ENCODE results near the gene LRRN2. TPM values are rescaled to one million over a fixed set of nuclear protein-coding genes. Genes with fewer than 3 reads are reported as not detected.
"Not testable (repeated sequence)": the region's sequence is repeated elsewhere in the genome, so short reads cannot be mapped to it uniquely, and the experiment has no call there.

Gene LRRN2
- total RNA-seq, 1 donor from 2014 or later, result 0.15 TPM

DNA sequence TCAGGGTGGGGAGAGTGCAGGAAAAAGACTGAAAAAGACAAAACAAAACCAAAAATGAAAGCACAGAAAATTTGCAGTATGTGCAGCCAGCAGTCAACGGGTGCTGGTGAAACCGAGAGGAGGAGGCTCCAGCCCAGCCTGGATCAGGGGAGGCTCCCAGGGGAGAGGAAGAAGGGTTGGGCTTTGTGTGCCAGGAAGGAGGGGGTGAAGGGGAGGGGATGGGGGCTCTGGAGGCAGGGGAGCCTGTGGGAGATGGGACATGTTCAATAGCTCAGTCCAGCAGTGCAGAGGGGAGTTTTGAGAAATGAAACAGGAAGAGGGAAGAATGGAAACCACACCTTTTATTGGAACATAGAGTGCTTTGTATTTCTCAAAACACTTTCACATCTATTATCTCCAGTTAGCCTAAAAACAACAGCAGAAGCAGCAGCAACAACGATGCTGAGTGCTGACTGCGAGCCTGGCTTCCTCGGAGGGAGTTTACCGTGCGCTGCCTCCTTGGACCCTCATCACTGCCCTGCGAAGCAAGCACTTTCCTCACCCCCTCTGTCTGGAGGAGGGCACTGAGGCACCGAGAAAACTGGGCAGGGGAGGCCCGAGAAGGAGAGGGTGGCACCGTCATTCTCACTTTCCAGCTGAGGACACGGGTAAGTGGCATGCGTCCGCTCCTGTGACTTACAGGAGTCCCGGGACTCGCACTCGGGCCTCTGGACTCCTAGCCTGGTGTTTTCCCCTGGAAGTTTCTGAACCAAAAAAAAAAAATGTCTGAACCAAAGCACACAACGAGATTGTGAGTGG lies 106.5 kb downstream of the LRRN2 start:
- ATAC-seq, result no peak
- no peak for DNase-seq (ENCODE audit: low spot score)

DNA sequence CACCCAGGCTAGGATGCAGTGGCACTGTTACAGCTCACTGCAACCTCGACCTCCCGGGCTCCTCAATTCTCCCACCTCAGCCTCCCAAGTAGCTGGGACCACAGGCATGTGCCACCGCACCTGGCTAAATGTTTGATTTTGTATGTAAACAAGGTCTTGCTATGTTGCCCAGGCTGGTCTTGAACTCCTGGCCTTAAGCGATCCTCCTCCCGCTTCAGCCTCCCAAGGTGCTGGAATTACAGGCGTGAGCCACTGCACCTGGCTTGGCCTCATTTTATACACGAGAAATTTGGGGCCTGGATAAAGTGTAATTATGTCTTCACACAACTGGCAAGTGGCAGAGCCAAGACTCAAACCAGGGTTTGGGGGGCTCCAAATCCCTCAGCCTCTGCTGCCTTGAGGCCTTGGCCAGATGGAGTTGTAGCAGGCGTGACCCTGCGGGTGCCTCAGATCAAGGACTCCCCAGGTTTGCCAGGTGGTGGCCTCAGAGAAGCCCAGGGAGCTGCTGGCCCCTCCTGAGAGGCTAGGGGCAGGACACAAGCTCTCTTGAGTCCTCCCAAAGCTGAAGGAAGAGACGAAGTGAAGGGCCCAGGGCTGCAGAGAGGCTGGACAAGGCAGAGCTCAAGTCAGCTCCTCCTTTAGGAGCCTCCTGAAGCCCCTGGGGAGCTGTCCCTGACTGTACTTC lies 107.6 kb downstream of the LRRN2 start:
- no peak for ATAC-seq
- DNase-seq (ENCODE audit: low spot score), result no peak

DNA sequence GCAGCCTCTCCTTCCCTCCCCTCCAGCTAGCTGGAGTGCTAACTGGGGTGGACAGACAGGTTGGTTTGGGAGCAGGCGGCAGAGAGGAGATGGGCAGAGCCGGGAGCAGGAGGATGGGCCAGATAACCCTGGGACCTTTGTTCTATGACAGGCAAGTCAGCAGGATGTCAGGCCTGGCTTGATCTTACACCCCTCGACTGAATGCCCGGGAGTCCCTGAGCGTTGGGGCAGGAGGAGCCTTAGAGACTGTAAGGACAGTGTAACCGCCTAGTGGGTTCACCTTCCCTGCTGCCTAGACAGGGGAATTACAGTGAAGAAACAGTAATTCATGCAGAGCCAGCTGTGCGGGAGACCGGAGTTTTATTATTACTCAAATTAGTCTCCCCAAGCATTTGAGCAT lies 109.1 kb downstream of the LRRN2 start:
- DNase-seq (ENCODE audit: low spot score), result no peak
- ATAC-seq, result no peak

DNA sequence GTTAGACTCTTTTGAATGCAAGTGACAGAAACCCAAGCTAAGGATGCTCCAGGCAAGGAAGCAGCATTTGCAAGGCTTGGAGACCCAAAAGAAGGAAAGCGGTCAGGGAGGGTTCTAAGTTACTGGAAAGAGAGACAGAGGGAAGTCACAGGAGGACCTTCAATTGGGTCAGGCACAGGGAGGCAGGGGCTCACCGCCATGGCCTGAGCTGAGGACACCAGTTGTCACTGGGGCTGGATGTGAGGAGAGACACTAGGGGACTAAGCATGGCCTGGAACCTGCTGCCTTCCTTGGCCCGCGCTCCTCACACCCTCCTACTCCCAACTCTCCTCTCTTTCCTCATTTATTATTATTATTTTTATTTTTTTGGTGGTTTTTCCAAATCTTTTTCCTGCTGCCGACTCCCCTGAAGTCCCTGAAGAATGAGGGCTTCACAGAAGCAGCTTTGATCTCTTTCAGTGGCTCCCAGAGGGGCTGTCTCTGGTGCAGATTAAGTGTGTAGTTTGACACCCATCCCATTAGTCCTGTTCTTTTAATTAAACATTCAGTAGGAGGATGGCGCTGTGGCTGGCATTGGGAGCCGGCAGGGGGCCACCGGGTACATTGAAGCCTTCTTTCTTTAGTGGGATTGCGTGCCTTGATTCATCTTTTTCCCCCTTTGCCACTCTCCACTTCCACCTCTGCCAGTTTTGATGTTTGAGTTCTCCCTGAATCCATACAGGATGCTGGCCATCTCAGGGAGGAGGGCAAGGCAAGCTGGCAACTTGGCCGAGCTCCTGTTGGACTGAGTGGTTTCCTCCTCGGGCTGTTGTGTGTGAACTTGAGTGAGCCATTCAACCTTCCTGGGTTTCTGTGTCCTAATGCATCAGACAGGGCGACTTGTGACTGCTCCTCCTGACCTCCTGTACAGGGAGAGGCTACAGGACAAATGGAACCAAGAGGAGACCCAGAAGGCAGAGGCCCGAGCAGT lies 110.0 kb downstream of the LRRN2 start:
- DNase-seq (ENCODE audit: low spot score), result no peak
- ATAC-seq, result no peak

DNA sequence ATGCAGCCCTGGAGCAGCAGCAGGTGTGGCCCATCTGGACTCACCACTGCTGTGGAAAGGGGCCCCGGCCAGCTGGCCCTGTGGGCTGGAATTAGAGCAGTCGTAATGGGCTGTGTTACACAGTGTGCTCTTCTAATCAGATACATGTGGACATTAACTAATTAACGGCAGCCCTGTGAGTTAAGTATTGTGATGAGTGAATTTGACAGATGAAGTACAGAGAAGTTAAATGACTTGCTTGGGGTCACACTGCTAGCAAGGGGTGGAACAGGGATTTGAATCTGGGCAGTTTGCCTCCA lies 110.7 kb downstream of the LRRN2 start:
- DNase-seq (ENCODE audit: low spot score) (no peak), ATAC-seq (no peak)

DNA sequence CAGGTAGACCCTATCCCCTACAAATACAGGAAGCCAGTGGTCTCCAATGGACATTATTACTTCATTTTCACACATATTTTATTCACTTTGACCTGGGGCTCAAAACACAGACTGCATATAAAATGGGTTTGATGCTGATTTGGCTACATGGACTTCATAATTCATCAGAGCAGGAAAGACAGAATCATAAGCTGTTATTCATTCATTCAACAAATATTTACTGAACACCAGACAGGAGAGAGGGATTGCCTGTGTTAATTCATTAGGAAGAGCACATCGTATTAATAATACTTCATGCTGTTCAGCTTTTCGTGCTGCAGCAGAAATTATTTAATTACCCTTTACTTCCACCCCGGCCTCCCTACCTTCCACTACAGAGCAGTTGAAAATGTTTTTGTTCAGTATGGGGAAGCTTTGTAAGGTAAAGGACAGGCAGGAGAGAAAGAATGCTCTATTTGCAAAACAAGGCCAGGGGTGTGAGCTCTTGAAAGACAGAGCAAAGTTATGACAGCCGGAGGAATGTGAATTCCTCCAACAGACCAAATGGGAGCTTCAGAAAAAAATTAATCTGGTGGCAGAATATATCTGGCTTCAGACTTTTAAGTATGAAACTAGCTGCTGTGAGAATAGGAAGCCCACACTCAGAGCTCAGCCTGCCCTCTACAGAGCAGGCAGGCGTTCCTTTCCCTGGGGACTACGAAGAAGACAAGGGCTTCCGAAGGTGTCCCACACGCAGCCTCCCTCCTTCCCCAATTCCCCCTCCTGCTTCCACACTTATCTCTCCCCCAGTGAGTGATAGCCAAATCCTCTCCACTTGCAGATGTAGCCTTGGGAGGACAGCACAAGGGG lies 111.3 kb downstream of the LRRN2 start:
- DNase-seq (ENCODE audit: low spot score), result no peak
- no peak for ATAC-seq

DNA sequence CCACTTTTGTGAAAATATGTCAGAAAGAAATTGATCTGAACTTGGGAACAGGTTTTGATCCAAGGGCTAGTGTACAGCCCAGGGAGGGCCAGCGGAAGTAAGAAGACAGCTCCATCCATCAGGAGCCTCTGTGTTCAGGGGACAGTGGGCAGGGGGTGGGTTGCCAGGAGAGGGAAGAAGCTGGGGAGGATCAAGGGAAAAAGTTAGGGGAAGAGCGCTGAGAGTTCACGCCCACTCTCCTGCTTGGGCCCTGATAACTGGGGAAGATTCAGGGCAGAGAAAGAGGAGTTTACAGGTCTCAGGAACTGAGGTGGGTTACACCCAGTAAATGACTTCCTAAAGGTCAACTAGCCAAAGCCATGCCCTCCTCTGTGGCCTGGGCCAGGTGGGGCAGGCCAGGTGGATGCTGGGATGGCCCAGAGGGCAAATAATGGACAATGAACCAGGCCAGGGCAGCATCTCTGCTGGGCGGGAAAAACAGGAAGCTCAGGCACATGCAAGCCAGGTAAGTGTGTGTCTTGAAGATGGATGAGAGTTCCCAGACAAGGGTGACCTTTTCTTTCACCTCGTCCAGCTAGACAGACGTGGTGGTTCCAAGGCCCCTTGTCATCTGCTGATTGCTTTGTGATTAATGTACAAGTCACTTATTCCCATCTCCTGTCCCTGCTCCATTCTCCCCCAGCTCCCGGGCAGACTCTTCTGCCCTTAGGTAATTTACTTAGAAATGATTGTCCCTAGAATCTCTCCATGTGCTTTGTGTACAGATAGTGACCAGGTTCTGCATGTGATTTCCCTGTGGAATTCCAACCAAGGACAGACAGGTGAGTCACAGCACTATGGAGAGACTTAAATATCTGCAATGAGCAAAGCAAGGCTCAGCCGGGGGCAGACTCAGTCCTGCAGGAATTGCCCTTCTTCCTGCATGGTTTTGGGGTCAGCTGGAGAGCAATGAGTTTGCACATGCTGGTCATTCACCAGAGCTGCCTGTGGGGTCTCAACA lies 112.3 kb downstream of the LRRN2 start:
- no peak for DNase-seq (ENCODE audit: low spot score)
- no peak for ATAC-seq

DNA sequence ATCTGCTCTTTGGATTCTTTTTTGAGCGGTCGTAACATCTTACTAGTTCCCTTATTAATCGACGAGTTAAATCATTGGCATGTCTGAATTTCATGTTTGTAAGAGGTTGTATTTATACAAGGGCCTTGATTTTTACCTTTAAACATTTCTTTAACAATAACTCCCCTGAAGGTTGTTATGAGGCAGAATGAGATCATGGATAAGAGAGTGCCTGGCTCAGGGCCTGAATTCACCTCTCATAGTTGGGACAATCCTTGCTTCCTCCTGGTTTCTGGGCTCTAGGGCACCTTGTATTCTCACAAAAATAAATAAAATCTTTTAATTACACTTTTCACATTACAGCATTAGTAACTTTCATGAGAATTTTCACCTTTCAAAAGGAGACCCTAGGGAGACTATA lies 113.9 kb downstream of the LRRN2 start:
- ATAC-seq (no peak), DNase-seq (ENCODE audit: low spot score) (no peak)

DNA sequence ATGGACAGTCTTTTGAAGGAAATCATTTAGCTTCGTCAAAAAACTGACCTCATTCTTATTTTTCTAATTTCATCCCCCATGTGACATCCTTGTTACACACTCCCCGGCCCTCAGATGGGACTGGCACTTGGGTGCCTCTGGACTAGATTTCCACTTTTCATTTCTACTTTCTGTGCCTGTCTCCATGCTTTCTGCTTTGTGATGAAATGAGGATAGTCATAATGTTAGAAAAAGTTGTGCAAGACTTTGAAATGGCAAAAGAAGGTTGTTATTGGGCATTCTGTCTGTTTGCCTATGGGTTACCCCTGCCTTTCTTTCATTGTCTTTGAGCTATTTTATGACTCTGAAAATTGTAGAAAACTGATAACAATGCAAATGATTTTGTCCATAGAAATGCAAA lies 114.4 kb downstream of the LRRN2 start:
- DNase-seq (ENCODE audit: low spot score) (no peak), ATAC-seq (no peak)

DNA sequence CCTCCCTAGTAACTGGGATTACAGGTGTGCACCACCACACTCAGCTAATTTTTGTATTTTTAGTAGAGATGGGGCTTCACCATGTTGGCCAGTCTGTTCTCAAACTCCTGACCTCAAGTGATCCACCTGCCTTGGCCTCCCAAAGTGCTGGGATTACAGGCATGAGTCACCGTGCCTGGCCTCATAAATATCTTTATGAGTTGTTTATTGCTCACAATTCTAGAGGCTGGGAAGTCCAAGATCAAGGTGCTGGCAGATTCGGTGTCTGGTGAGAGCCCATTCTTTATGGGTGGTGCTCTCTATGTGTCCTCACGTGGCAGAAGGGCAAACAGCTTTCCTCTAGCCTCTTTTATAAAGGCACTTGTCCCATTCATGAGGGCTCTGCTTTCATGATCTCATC lies 115.5 kb downstream of the LRRN2 start:
- not testable (repeated sequence) for DNase-seq (ENCODE audit: low spot score)

DNA sequence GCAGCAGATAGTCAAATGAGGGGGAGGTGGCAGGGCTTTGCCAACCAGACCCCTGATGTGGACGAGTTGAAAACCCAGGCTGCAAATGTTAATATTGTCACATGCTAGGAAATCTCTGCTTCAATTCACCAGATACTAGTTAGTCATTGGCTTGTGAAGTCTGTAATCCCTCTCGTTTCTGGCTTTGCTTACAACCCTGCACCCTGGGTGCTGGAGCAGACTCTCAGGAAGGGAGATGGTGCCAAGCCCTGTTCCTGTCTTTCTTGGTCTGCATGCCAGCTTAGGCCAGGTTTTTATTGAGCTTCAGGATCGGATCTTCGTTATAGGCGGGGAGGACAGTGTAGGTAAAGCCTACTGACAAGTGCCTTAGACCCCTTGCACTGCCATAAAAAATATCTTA lies 116.1 kb downstream of the LRRN2 start:
- ATAC-seq (no peak), DNase-seq (ENCODE audit: low spot score) (no peak)

More for the DNA sequence above, 115.5 kb downstream of the LRRN2 start:
- ATAC-seq, result not testable (repeated sequence)

DNA sequence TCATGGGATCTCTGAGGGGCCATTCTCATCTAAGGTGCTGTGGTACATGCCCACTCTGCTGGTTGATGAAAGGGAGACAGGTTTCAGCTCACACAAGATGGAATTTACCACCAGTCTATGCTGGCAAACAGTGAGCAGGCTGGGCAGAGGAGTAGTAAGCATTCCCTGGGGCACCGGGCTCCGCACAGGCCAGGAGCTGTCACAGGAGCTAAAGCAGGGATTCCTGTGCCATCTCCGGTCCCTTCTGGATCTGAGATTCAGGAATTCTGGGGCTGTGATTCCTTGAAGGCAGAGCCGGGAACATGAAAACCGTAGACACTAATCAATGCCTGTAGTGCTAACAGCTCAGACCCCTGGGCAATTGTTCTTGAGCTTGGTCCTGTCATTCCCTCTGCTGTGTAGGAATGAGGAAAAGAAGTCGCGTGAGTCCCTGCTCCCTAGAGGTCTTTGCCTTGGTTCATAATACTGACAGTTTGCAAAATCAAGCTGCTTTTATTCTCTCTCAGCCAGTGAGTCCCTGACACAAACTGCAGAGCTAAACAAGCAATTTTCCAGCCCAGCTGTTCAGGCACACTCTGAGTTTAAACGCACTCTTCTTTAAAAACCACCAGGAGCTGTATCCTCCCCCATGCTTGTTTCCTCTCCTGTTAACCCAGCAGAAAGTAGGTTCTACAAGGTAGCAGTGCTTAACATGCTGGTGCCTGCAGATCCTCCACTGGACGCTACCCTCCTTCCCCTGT lies 116.8 kb downstream of the LRRN2 start:
- ATAC-seq (no peak), DNase-seq (ENCODE audit: low spot score) (no peak)

Other genes starting within 250 kb of the LRRN2 start
- gene PIK3C2B, start 190.9 kb downstream of the LRRN2 start, total RNA-seq, result 14.8 TPM
- 27.4 TPM for gene MDM4, start 169.3 kb downstream of the LRRN2 start, total RNA-seq
- gene NFASC, start 185.1 kb upstream of the LRRN2 start, total RNA-seq, result 2.7 TPM